CD4-positive, alpha-beta T cell (primary cell): ENCODE data around the gene HIPK4. TPM values are rescaled to one million over a fixed set of nuclear protein-coding genes. Genes with fewer than 3 reads are reported as not detected.

Source experiments
- ATAC-seq: fragments of 200-7000 bp; cut with Tn5 transposase; one replicate; pipeline ENCODE4 v1.10.0; 2022; ENCODE audit warnings: mild to moderate bottlenecking; ENCODE audit not compliant: poor library complexity
- CTCF ChIA-PET: fragments of 350-600 bp; sonication (Branson Sonifier 250); formaldehyde crosslinking; loops from one replicate; lab custom pipeline; 2021; ENCODE audit warnings: antibody characterized with exemption, inconsistent platforms; lab: Charles Lee
- POLR2A ChIA-PET: fragments of 350-600 bp; sonication (Branson Sonifier 250); formaldehyde crosslinking; loops from one replicate; lab custom pipeline; 2021; ENCODE audit warnings: antibody characterized with exemption, inconsistent platforms; lab: Charles Lee
- DNase-seq, 14 experiments: peaks; one replicate each; pipeline ENCODE4 v3.0.0-alpha.2; 2013 to 2020; ENCODE audit warnings: mixed read lengths in 2 of 14
- H3K27ac ChIP-seq, 2 donors: one replicate each; pipeline versions ENCODE4 v1.5.1 to v1.7.0; 2013; ENCODE audit warnings: low read length in 2 of 2, low read depth in 1 of 2, mild to moderate bottlenecking in 1 of 2
- H3K27me3 ChIP-seq, 2 experiments: 1 replicate in 1 of 2; 2 replicates in 1 of 2; pipeline versions ENCODE4 v1.6.1 to v1.7.0; 2013; ENCODE audit warnings: low read length in 2 of 2, control low read depth in 1 of 2, mild to moderate bottlenecking in 1 of 2, moderate library complexity in 1 of 2; ENCODE audit not compliant: insufficient read depth in 2 of 2, control insufficient read depth in 1 of 2
- H3K36me3 ChIP-seq: one replicate; pipeline ENCODE4 v1.6.1; 2013; ENCODE audit warnings: low read length, control low read depth; ENCODE audit not compliant: insufficient read depth
- H3K4me1 ChIP-seq: one replicate; pipeline ENCODE4 v1.6.1; 2013; ENCODE audit warnings: low read length, control low read depth; ENCODE audit not compliant: insufficient read depth
- H3K4me3 ChIP-seq: one replicate; pipeline ENCODE4 v1.5.1; 2013; ENCODE audit warnings: mild to moderate bottlenecking, low read length, moderate library complexity
- H3K9me3 ChIP-seq, 2 experiments: 1 replicate in 1 of 2; 2 replicates in 1 of 2; pipeline versions ENCODE4 v1.6.1 to v1.7.0; 2013; ENCODE audit warnings: low read length in 2 of 2, mild to moderate bottlenecking in 2 of 2, control low read depth in 1 of 2, moderate library complexity in 1 of 2; ENCODE audit not compliant: control insufficient read depth in 1 of 2, insufficient read depth in 1 of 2
- H3K27ac Mint-ChIP-seq: one replicate; pipeline ENCODE4 v1.8.0; 2020; ENCODE audit warnings: mixed read lengths
- H3K27me3 Mint-ChIP-seq: one replicate; pipeline ENCODE4 v1.8.0; 2021; ENCODE audit warnings: mixed read lengths
- H3K36me3 Mint-ChIP-seq: one replicate; pipeline ENCODE4 v1.8.0; 2021; ENCODE audit warnings: low read depth, mixed read lengths
- H3K4me1 Mint-ChIP-seq: one replicate; pipeline ENCODE4 v1.8.0; 2021; ENCODE audit warnings: low read depth, mixed read lengths
- H3K4me3 Mint-ChIP-seq: one replicate; pipeline ENCODE4 v1.8.0; 2020; ENCODE audit warnings: mild to moderate bottlenecking, mixed read lengths
- H3K9me3 Mint-ChIP-seq: one replicate; pipeline ENCODE4 v1.8.0; 2020; ENCODE audit warnings: mixed read lengths
- intact Hi-C, 2 experiments: fragments of 100-400 bp; cut with DNase I in 1 of 2; cut with micrococcal nuclease in 1 of 2; formaldehyde crosslinking; loops; one replicate each; pipeline versions ENCODE4 v1.15.1 to v1.9.0; 2023 to 2025; cut with DNase I, micrococcal nuclease
- total RNA-seq, 174 experiments: library from RNA in 2 of 174; stranded (reverse) in 2 of 174; gene quantifications; one replicate each; pipeline ENCODE4 v1.2.3 and lab custom pipeline; 2021 to 2026
- TF ChIP-seq, protein P1 (sequence below): fragments of 200-600 bp; IDR thresholded peaks from one replicate; pipeline ENCODE4 v1.8.0; 2022; ENCODE audit warnings: antibody characterized with exemption, mild to moderate bottlenecking

The HIPK4 gene
- total RNA-seq, 2 experiments from 2014 or later = 0.08 to 0.11 TPM

DNA sequence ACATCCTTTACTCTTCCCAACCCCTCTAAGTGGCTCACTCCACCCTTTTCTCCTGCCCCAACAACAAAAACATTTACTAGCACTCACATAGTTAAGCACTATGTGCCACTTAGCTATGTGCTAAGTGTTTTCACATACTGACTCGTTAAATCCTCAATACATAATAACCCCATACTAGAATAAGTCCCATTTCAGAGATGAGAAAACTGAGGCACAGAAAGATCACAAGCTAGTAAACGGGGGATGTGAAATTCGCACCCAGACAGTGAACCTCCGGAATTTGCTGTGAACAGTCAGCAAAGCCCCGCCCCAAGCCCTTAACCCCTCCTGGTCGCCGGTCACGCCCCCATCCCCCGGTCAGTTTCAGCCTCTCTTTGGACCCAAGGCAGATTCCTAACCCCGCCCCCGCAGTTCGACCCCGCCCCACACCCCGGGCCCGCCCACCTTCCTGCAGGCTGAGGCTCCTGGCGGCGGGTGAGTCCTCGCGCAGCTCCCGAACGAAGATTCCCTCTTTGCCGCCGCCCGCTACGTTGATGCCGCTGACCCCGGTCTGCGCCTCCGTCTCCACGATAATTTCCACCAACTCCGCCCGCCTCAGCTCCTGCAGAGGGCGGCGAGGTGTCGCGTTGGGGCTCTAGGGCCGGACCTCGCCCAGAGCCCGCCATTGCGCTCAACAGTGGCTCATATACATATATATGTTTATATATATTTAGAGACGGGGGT is 13.4 kb upstream of the HIPK4 start:
- no peaks in the 10 kb centered on the region for H3K9me3 Mint-ChIP-seq
- H3K9me3 ChIP-seq = no peaks in the 10 kb centered on the region
- peak overlapping the region; percentile 22 to 56 for H3K27ac ChIP-seq
- H3K4me3 Mint-ChIP-seq = peak overlapping the region; percentile 94
- TF ChIP-seq, protein P1, sequence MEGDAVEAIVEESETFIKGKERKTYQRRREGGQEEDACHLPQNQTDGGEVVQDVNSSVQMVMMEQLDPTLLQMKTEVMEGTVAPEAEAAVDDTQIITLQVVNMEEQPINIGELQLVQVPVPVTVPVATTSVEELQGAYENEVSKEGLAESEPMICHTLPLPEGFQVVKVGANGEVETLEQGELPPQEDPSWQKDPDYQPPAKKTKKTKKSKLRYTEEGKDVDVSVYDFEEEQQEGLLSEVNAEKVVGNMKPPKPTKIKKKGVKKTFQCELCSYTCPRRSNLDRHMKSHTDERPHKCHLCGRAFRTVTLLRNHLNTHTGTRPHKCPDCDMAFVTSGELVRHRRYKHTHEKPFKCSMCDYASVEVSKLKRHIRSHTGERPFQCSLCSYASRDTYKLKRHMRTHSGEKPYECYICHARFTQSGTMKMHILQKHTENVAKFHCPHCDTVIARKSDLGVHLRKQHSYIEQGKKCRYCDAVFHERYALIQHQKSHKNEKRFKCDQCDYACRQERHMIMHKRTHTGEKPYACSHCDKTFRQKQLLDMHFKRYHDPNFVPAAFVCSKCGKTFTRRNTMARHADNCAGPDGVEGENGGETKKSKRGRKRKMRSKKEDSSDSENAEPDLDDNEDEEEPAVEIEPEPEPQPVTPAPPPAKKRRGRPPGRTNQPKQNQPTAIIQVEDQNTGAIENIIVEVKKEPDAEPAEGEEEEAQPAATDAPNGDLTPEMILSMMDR = no peak
- intact Hi-C loops = loop anchor here (5.0 to 10.0 kb wide), 4 partner anchors 56 to 199 kb away; partner anchors contain the start of genes BLVRB (in 1 of the 2), C19orf47 (in 1 of the 2), LTBP4 (in 1 of the 2) and PLD3 (in 1 of the 2)
- ChIA-PET CTCF (interaction anchor here (0.8 to 3.5 kb wide), 7 partner anchors 15 to 202 kb away, joined by 3 to 24 read pairs (median 3); partner anchors contain the start of gene BLVRB), POLR2A (interaction anchor here (0.6 to 2.9 kb wide), 12 partner anchors 17 to 374 kb away, joined by 3 to 31 read pairs (median 5); partner anchors contain the start of genes BLVRB, C19orf47, PLD3 and SERTAD1)
- H3K27me3 ChIP-seq = no peaks in the 10 kb centered on the region
- H3K4me1 ChIP-seq = peaks cover 34% of the 10 kb centered on the region
- H3K4me3 ChIP-seq = peak overlapping the region; percentile 88
- H3K36me3 ChIP-seq = no peaks in the 10 kb centered on the region
- peaks cover 35% of the 10 kb centered on the region for H3K4me1 Mint-ChIP-seq
- peak; percentile 46 to 89 (median 70) for DNase-seq
- peak; percentile 45 for ATAC-seq
- H3K36me3 Mint-ChIP-seq = peaks cover 4% of the 10 kb centered on the region
- peak overlapping the region; percentile 64 for H3K27ac Mint-ChIP-seq
- H3K27me3 Mint-ChIP-seq = no peaks in the 10 kb centered on the region

DNA sequence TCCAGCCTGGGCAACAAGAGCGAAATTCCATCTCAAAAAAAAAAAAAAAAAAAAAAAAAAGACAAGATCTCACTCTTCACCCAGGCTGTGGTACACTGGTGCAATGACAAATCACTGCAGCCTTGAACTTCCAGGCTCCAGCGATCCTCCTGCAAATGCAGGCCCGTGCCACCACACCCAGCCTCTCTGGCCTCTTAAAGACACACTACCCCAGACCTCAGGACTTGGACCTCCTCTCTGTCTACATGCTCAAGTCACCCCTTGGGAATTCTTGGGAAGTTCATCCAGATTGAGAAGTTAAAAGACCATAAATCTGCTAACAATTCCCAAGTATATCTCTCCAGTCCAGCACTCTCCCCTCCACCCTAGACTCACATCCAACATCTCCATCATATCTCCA is 10.6 kb upstream of the HIPK4 start:
- no peaks in the 10 kb centered on the region for H3K9me3 ChIP-seq
- H3K36me3 ChIP-seq = no peaks in the 10 kb centered on the region
- Mint-ChIP-seq H3K27me3 (no peaks in the 10 kb centered on the region), H3K4me3 (peak overlapping the region; percentile 26), H3K9me3 (no peaks in the 10 kb centered on the region), H3K27ac (no peak overlapping the region), H3K36me3 (peaks cover 4% of the 10 kb centered on the region), H3K4me1 (peaks cover 35% of the 10 kb centered on the region)
- no peak overlapping the region for H3K4me3 ChIP-seq
- ChIA-PET POLR2A (interaction anchor here (0.6 kb wide), 1 partner anchor 256 kb away, joined by 3 read pairs; no protein-coding TSS in a partner anchor), CTCF (no interaction called here)
- no peak for DNase-seq
- intact Hi-C loops = loop anchor here (5.0 to 10.0 kb wide), 4 partner anchors 53 to 202 kb away; partner anchors contain the start of genes BLVRB (in 1 of the 2), C19orf47 (in 1 of the 2), LTBP4 (in 1 of the 2) and PLD3 (in 1 of the 2)
- no peak overlapping the region for H3K27ac ChIP-seq
- no peaks in the 10 kb centered on the region for H3K27me3 ChIP-seq
- TF ChIP-seq, protein P1 = no peak
- H3K4me1 ChIP-seq = peaks cover 29% of the 10 kb centered on the region
- ATAC-seq = no peak

DNA sequence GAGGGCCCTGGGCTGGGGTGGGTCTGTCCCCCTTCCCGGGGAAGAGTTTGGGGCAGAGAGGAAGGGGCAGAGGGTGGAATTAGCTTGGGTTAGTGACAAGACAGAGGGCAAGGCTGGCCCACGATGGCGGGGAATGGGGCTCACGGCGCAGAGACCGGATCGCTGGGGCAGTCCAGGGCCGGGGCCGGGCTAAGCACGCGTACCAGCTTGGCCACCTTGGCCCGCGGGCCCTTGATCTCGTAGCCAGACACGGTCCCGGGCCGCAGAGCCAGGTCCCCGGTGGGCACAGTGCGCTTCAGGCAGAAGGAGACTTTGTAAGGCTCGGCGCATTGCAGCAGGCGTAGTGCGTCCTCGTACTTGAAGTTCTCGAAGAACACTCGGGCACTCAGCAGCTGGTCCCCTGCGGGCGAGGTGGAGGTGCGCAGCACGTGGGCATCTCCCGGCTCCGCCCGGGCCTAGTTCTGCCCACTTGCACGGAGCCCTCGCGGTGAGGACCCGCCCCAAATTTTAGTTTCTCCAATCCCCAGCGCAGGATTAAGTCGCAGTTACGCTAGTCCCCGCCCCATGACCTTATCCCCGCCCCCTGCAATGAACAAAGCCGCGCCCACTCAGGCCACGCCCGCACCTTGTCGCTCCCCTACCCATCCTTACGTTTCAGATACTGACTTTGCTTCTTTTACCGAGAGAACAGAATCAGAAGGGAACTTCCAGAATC is 8.6 kb upstream of the HIPK4 start:
- CTCF ChIA-PET = no interaction called here
- H3K36me3 ChIP-seq = no peaks in the 10 kb centered on the region
- no peaks in the 10 kb centered on the region for H3K9me3 Mint-ChIP-seq
- H3K27ac Mint-ChIP-seq = no peak overlapping the region
- peak overlapping the region; percentile 55 for H3K4me3 Mint-ChIP-seq
- POLR2A ChIA-PET = no interaction called here
- H3K27me3 Mint-ChIP-seq = no peaks in the 10 kb centered on the region
- H3K27me3 ChIP-seq = no peaks in the 10 kb centered on the region
- peaks cover 20% of the 10 kb centered on the region for H3K4me1 ChIP-seq
- no peaks in the 10 kb centered on the region for H3K9me3 ChIP-seq
- TF ChIP-seq, protein P1 = no peak
- intact Hi-C loops = no loop called here
- peak; percentile 42 to 84 (median 60) for DNase-seq
- ATAC-seq = peak; percentile 84
- H3K36me3 Mint-ChIP-seq = peaks cover 1% of the 10 kb centered on the region
- H3K27ac ChIP-seq = no peak overlapping the region
- peaks cover 26% of the 10 kb centered on the region for H3K4me1 Mint-ChIP-seq
- H3K4me3 ChIP-seq = no peak overlapping the region
